ENCODE data around the gene CCDC3. TPM values are rescaled to one million over a fixed set of nuclear protein-coding genes. Genes with fewer than 3 reads are reported as not detected.
A peak's percentile ranks its signal among the peaks of the same experiment; 100 is the strongest.

CCDC3 gene
- total RNA-seq, 2 experiments from 2014 or later: 0.12 TPM

- ATAC-seq (no peak), DNase-seq (no peak)
- CTCF ChIA-PET: no interaction called here
- Mint-ChIP-seq H3K27me3 (peaks cover 21% of the 10 kb centered on the region), H3K36me3 (peaks cover 2% of the 10 kb centered on the region), H3K27ac (no peak overlapping the region), H3K4me1 (no peaks in the 10 kb centered on the region), H3K9me3 (ENCODE audit: low read depth) (peaks cover 4% of the 10 kb centered on the region), H3K4me3 (no peak overlapping the region)
Measured at GRCh38 chr10:12966067-12966466, 35.4 kb downstream of the CCDC3 start.

GRCh38 chr10:12965571-12965970 is 35.9 kb downstream of the CCDC3 start:
- Mint-ChIP-seq H3K27me3 (peaks cover 26% of the 10 kb centered on the region), H3K4me3 (no peak overlapping the region), H3K4me1 (no peaks in the 10 kb centered on the region), H3K36me3 (peaks cover 2% of the 10 kb centered on the region), H3K27ac (no peak overlapping the region), H3K9me3 (ENCODE audit: low read depth) (peaks cover 4% of the 10 kb centered on the region)
- no peak for ATAC-seq
- CTCF ChIA-PET: no interaction called here
- DNase-seq: no peak

- Mint-ChIP-seq H3K36me3 (peaks cover 2% of the 10 kb centered on the region), H3K4me3 (no peak overlapping the region), H3K27me3 (peaks cover 20% of the 10 kb centered on the region), H3K4me1 (no peaks in the 10 kb centered on the region), H3K9me3 (ENCODE audit: low read depth) (peaks cover 3% of the 10 kb centered on the region), H3K27ac (no peak overlapping the region)
- ATAC-seq (no peak), DNase-seq (no peak)
- CTCF ChIA-PET: no interaction called here
Measured at GRCh38 chr10:12962556-12962955, 39.0 kb downstream of the CCDC3 start.

- ATAC-seq (no peak), DNase-seq (peak; percentile 15)
- CTCF ChIA-PET: no interaction called here
- H3K36me3 Mint-ChIP-seq: no peaks in the 10 kb centered on the region
- peaks cover 18% of the 10 kb centered on the region for H3K27me3 Mint-ChIP-seq
- no peak overlapping the region for H3K4me3 Mint-ChIP-seq
- no peaks in the 10 kb centered on the region for H3K4me1 Mint-ChIP-seq
- no peaks in the 10 kb centered on the region for H3K9me3 Mint-ChIP-seq (ENCODE audit: low read depth)
- no peak overlapping the region for H3K27ac Mint-ChIP-seq
Measured at GRCh38 chr10:12961416-12962205, 39.9 kb downstream of the CCDC3 start.

- no peak overlapping the region for H3K27ac Mint-ChIP-seq
- peak; percentile 21 for DNase-seq
- no peak overlapping the region for H3K4me3 Mint-ChIP-seq
- peaks cover 18% of the 10 kb centered on the region for H3K27me3 Mint-ChIP-seq
- H3K4me1 Mint-ChIP-seq: no peaks in the 10 kb centered on the region
- CTCF ChIA-PET: no interaction called here
- no peaks in the 10 kb centered on the region for H3K36me3 Mint-ChIP-seq
- H3K9me3 Mint-ChIP-seq (ENCODE audit: low read depth): no peaks in the 10 kb centered on the region
- no peak for ATAC-seq
Measured at GRCh38 chr10:12960941-12961340, 40.6 kb downstream of the CCDC3 start.

- Mint-ChIP-seq H3K27ac (no peak overlapping the region), H3K4me1 (no peaks in the 10 kb centered on the region), H3K4me3 (no peak overlapping the region), H3K9me3 (ENCODE audit: low read depth) (no peaks in the 10 kb centered on the region), H3K27me3 (peaks cover 18% of the 10 kb centered on the region), H3K36me3 (no peaks in the 10 kb centered on the region)
- DNase-seq: peak; percentile 16
- ATAC-seq: no peak
- CTCF ChIA-PET: no interaction called here
Measured at GRCh38 chr10:12960334-12960898, 41.1 kb downstream of the CCDC3 start.

GRCh38 chr10:12958546-12959110 is 42.9 kb downstream of the CCDC3 start:
- Mint-ChIP-seq H3K4me3 (no peak overlapping the region), H3K27me3 (peaks cover 8% of the 10 kb centered on the region), H3K27ac (no peak overlapping the region), H3K4me1 (no peaks in the 10 kb centered on the region), H3K9me3 (ENCODE audit: low read depth) (peaks cover under 1% of the 10 kb centered on the region), H3K36me3 (no peaks in the 10 kb centered on the region)
- DNase-seq (peak; percentile 7), ATAC-seq (no peak)
- CTCF ChIA-PET: no interaction called here

GRCh38 chr10:12957081-12957480 is 44.4 kb downstream of the CCDC3 start:
- Mint-ChIP-seq H3K27me3 (peaks cover 8% of the 10 kb centered on the region), H3K36me3 (no peaks in the 10 kb centered on the region), H3K9me3 (ENCODE audit: low read depth) (peaks cover 10% of the 10 kb centered on the region), H3K4me1 (no peaks in the 10 kb centered on the region), H3K27ac (no peak overlapping the region), H3K4me3 (no peak overlapping the region)
- DNase-seq (no peak), ATAC-seq (no peak)
- CTCF ChIA-PET: no interaction called here

GRCh38 chr10:12954866-12955265 is 46.6 kb downstream of the CCDC3 start:
- Mint-ChIP-seq H3K4me3 (no peak overlapping the region), H3K27me3 (peaks cover 3% of the 10 kb centered on the region), H3K9me3 (ENCODE audit: low read depth) (peaks cover 10% of the 10 kb centered on the region), H3K27ac (no peak overlapping the region), H3K4me1 (no peaks in the 10 kb centered on the region), H3K36me3 (no peaks in the 10 kb centered on the region)
- CTCF ChIA-PET: no interaction called here
- DNase-seq: no peak
- ATAC-seq: no peak

GRCh38 chr10:12950583-12951128 is 50.9 kb downstream of the CCDC3 start:
- H3K27ac Mint-ChIP-seq: no peak overlapping the region
- H3K9me3 Mint-ChIP-seq (ENCODE audit: low read depth): peaks cover 10% of the 10 kb centered on the region

GRCh38 chr10:12949248-12949647 is 52.3 kb downstream of the CCDC3 start:
- no peak for DNase-seq
- ATAC-seq: no peak
- Mint-ChIP-seq H3K27ac (no peak overlapping the region), H3K4me1 (no peaks in the 10 kb centered on the region), H3K9me3 (ENCODE audit: low read depth) (peaks cover 10% of the 10 kb centered on the region), H3K36me3 (no peaks in the 10 kb centered on the region), H3K27me3 (peaks cover 3% of the 10 kb centered on the region), H3K4me3 (no peak overlapping the region)
- CTCF ChIA-PET: no interaction called here

More at GRCh38 chr10:12950583-12951128, 50.9 kb downstream of the CCDC3 start:
- Mint-ChIP-seq H3K4me3 (no peak overlapping the region), H3K36me3 (no peaks in the 10 kb centered on the region), H3K4me1 (no peaks in the 10 kb centered on the region), H3K27me3 (peaks cover 3% of the 10 kb centered on the region)
- CTCF ChIA-PET: no interaction called here
- DNase-seq (no peak), ATAC-seq (no peak)

GRCh38 chr10:12947741-12948140 is 53.8 kb downstream of the CCDC3 start:
- peaks cover 2% of the 10 kb centered on the region for H3K9me3 Mint-ChIP-seq (ENCODE audit: low read depth)
- no peak overlapping the region for H3K4me3 Mint-ChIP-seq
- ATAC-seq (no peak), DNase-seq (no peak)
- CTCF ChIA-PET: no interaction called here
- no peak overlapping the region for H3K27ac Mint-ChIP-seq
- peaks cover 3% of the 10 kb centered on the region for H3K27me3 Mint-ChIP-seq
- H3K36me3 Mint-ChIP-seq: no peaks in the 10 kb centered on the region
- H3K4me1 Mint-ChIP-seq: no peaks in the 10 kb centered on the region

- Mint-ChIP-seq H3K4me3 (no peak overlapping the region), H3K4me1 (no peaks in the 10 kb centered on the region), H3K27me3 (peaks cover 3% of the 10 kb centered on the region), H3K36me3 (no peaks in the 10 kb centered on the region), H3K9me3 (ENCODE audit: low read depth) (no peaks in the 10 kb centered on the region), H3K27ac (no peak overlapping the region)
- DNase-seq (no peak), ATAC-seq (no peak)
- CTCF ChIA-PET: no interaction called here
Measured at GRCh38 chr10:12946372-12946771, 55.1 kb downstream of the CCDC3 start.
